ENCODE results near the gene LRG1. TPM values are rescaled to one million over a fixed set of nuclear protein-coding genes. Genes with fewer than 3 reads are reported as not detected.
"Not testable (repeated sequence)": the region's sequence is repeated elsewhere in the genome, so short reads cannot be mapped to it uniquely, and the experiment has no call there.

Gene LRG1
- total and polyA plus RNA-seq, 4 donors = 0.75 to 2.8 (median 1.4) TPM

- ATAC-seq (ENCODE audit: low FRiP score) (peak; percentile 55), DNase-seq (peak in 1 of 2 donors; percentile 87)
- Histone ChIP-seq H3K4me1 (ENCODE audit: control insufficient read depth in 1 of 2, insufficient read depth in 2 of 2, low read length in 2 of 2) (no peaks in the 10 kb centered on the region), H3K4me3 (ENCODE audit: low read length in 2 of 2) (no peak overlapping the region), H3K9me3 (ENCODE audit: control insufficient read depth, low read length) (no peaks in the 10 kb centered on the region), H3K27me3 (ENCODE audit: control insufficient read depth in 1 of 2, insufficient read depth in 2 of 2, low read length in 1 of 2) (no peaks in the 10 kb centered on the region), H3K27ac (ENCODE audit: low read depth in 1 of 2, low read length in 2 of 2) (no peak overlapping the region), H3K36me3 (ENCODE audit: control insufficient read depth in 1 of 2, insufficient read depth in 2 of 2, low read length in 1 of 2) (no peaks in the 10 kb centered on the region)
- intact Hi-C loops (cut with DNase I) = no loop called here
- 64 to 66% methylated on average over 14 of the region's 14 CpGs for WGBS, 2 donors
These were observed 27.8 kb upstream of the LRG1 start for GRCh38 chr19:4567584-4568071.

GRCh38 chr19:4566402-4567051 lies 26.7 kb upstream of the LRG1 start:
- no peak overlapping the region for H3K27ac ChIP-seq (ENCODE audit: low read depth in 1 of 2, low read length in 2 of 2)
- intact Hi-C loops (cut with DNase I) = no loop called here
- no peaks in the 10 kb centered on the region for H3K36me3 ChIP-seq (ENCODE audit: control insufficient read depth in 1 of 2, insufficient read depth in 2 of 2, low read length in 1 of 2)
- H3K4me1 ChIP-seq (ENCODE audit: control insufficient read depth in 1 of 2, insufficient read depth in 2 of 2, low read length in 2 of 2) = no peaks in the 10 kb centered on the region
- H3K9me3 ChIP-seq (ENCODE audit: control insufficient read depth, low read length) = no peaks in the 10 kb centered on the region
- no peak for DNase-seq
- H3K4me3 ChIP-seq (ENCODE audit: low read length in 2 of 2) = no peak overlapping the region
- WGBS, 2 donors = 89% methylated on average over 35 of the region's 35 CpGs
- no peaks in the 10 kb centered on the region for H3K27me3 ChIP-seq (ENCODE audit: control insufficient read depth in 1 of 2, insufficient read depth in 2 of 2, low read length in 1 of 2)
- ATAC-seq (ENCODE audit: low FRiP score) = no peak

- H3K4me3 ChIP-seq (ENCODE audit: low read length in 2 of 2); ATAC-seq (ENCODE audit: low FRiP score); H3K27ac ChIP-seq (ENCODE audit: low read depth in 1 of 2, low read length in 2 of 2); intact Hi-C loops (cut with DNase I); H3K36me3 ChIP-seq (ENCODE audit: control insufficient read depth in 1 of 2, insufficient read depth in 2 of 2, low read length in 1 of 2); H3K9me3 ChIP-seq (ENCODE audit: control insufficient read depth, low read length); H3K4me1 ChIP-seq (ENCODE audit: control insufficient read depth in 1 of 2, insufficient read depth in 2 of 2, low read length in 2 of 2); DNase-seq; H3K27me3 ChIP-seq (ENCODE audit: control insufficient read depth in 1 of 2, insufficient read depth in 2 of 2, low read length in 1 of 2): not testable (repeated sequence)
- WGBS, 2 donors = 77 to 85% methylated on average over 5 of the region's 5 CpGs
These were observed 23.7 kb upstream of the LRG1 start for GRCh38 chr19:4563562-4563961.

GRCh38 chr19:4562085-4562484 lies 22.2 kb upstream of the LRG1 start:
- H3K36me3 ChIP-seq (ENCODE audit: control insufficient read depth in 1 of 2, insufficient read depth in 2 of 2, low read length in 1 of 2); H3K4me1 ChIP-seq (ENCODE audit: control insufficient read depth in 1 of 2, insufficient read depth in 2 of 2, low read length in 2 of 2); H3K4me3 ChIP-seq (ENCODE audit: low read length in 2 of 2); ATAC-seq (ENCODE audit: low FRiP score); H3K27me3 ChIP-seq (ENCODE audit: control insufficient read depth in 1 of 2, insufficient read depth in 2 of 2, low read length in 1 of 2); DNase-seq; intact Hi-C loops (cut with DNase I); H3K9me3 ChIP-seq (ENCODE audit: control insufficient read depth, low read length); H3K27ac ChIP-seq (ENCODE audit: low read depth in 1 of 2, low read length in 2 of 2): not testable (repeated sequence)
- WGBS, 2 donors = 87 to 89% methylated on average over 5 to 7 of the region's 7 CpGs

GRCh38 chr19:4559569-4559968 lies 19.7 kb upstream of the LRG1 start, which contains the start of gene SEMA6B:
SEMA6B (minus strand) TSS chr19:4559684; CDS start chr19:4558457, 1,227 bp downstream.
- 72 to 76% methylated on average over 13 of the region's 13 CpGs for WGBS, 2 donors
- DNase-seq (no peak), ATAC-seq (ENCODE audit: low FRiP score) (peak; percentile 36)
- Histone ChIP-seq H3K4me3 (ENCODE audit: low read length in 2 of 2) (no peak within 1 kb of the TSS), H3K9me3 (ENCODE audit: control insufficient read depth, low read length) (no peaks in the 10 kb centered on the region), H3K27me3 (ENCODE audit: control insufficient read depth in 1 of 2, insufficient read depth in 2 of 2, low read length in 1 of 2) (no peaks in the 10 kb centered on the region), H3K4me1 (ENCODE audit: control insufficient read depth in 1 of 2, insufficient read depth in 2 of 2, low read length in 2 of 2) (no peaks in the 10 kb centered on the region), H3K36me3 (ENCODE audit: control insufficient read depth in 1 of 2, insufficient read depth in 2 of 2, low read length in 1 of 2) (no peaks in the 10 kb centered on the region), H3K27ac (ENCODE audit: low read depth in 1 of 2, low read length in 2 of 2) (no peak within 1 kb of the TSS)
- intact Hi-C loops (cut with DNase I) = loop anchor here (5.0 kb wide), 1 partner anchor 78 kb away; the partner anchor contains the start of gene TNFAIP8L1 (in 2 of the 2)

GRCh38 chr19:4557971-4558941 lies 18.4 kb upstream of the LRG1 start:
- Histone ChIP-seq H3K4me1 (ENCODE audit: control insufficient read depth in 1 of 2, insufficient read depth in 2 of 2, low read length in 2 of 2) (no peaks in the 10 kb centered on the region), H3K27me3 (ENCODE audit: control insufficient read depth in 1 of 2, insufficient read depth in 2 of 2, low read length in 1 of 2) (no peaks in the 10 kb centered on the region), H3K4me3 (ENCODE audit: low read length in 2 of 2) (no peak overlapping the region), H3K36me3 (ENCODE audit: control insufficient read depth in 1 of 2, insufficient read depth in 2 of 2, low read length in 1 of 2) (no peaks in the 10 kb centered on the region), H3K9me3 (ENCODE audit: control insufficient read depth, low read length) (no peaks in the 10 kb centered on the region), H3K27ac (ENCODE audit: low read depth in 1 of 2, low read length in 2 of 2) (no peak overlapping the region)
- intact Hi-C loops (cut with DNase I) = loop anchor here (5.0 kb wide), 1 partner anchor 79 kb away; the partner anchor contains the start of gene TNFAIP8L1 (in 2 of the 2)
- DNase-seq = no peak
- 22 to 24% methylated on average over 44 of the region's 44 CpGs for WGBS, 2 donors
- ATAC-seq (ENCODE audit: low FRiP score) = no peak

- Histone ChIP-seq H3K27ac (ENCODE audit: low read depth in 1 of 2, low read length in 2 of 2) (no peak overlapping the region), H3K9me3 (ENCODE audit: control insufficient read depth, low read length) (no peaks in the 10 kb centered on the region), H3K4me1 (ENCODE audit: control insufficient read depth in 1 of 2, insufficient read depth in 2 of 2, low read length in 2 of 2) (no peaks in the 10 kb centered on the region), H3K4me3 (ENCODE audit: low read length in 2 of 2) (no peak overlapping the region), H3K27me3 (ENCODE audit: control insufficient read depth in 1 of 2, insufficient read depth in 2 of 2, low read length in 1 of 2) (no peaks in the 10 kb centered on the region), H3K36me3 (ENCODE audit: control insufficient read depth in 1 of 2, insufficient read depth in 2 of 2, low read length in 1 of 2) (no peaks in the 10 kb centered on the region)
- DNase-seq (no peak), ATAC-seq (ENCODE audit: low FRiP score) (no peak)
- intact Hi-C loops (cut with DNase I) = loop anchor here (5.0 kb wide), 1 partner anchor 80 kb away; the partner anchor contains the start of gene TNFAIP8L1 (in 2 of the 2)
- 80 to 81% methylated on average over 33 of the region's 33 CpGs for WGBS, 2 donors
These were observed 17.5 kb upstream of the LRG1 start for GRCh38 chr19:4557144-4557970.

GRCh38 chr19:4556597-4557127 lies 16.8 kb upstream of the LRG1 start:
- DNase-seq (no peak), ATAC-seq (ENCODE audit: low FRiP score) (no peak)
- no peaks in the 10 kb centered on the region for H3K36me3 ChIP-seq (ENCODE audit: control insufficient read depth in 1 of 2, insufficient read depth in 2 of 2, low read length in 1 of 2)

More at GRCh38 chr19:4556597-4557127, 16.8 kb upstream of the LRG1 start:
- H3K27me3 ChIP-seq (ENCODE audit: control insufficient read depth in 1 of 2, insufficient read depth in 2 of 2, low read length in 1 of 2) = no peaks in the 10 kb centered on the region
- H3K4me1 ChIP-seq (ENCODE audit: control insufficient read depth in 1 of 2, insufficient read depth in 2 of 2, low read length in 2 of 2) = no peaks in the 10 kb centered on the region
- no peak overlapping the region for H3K27ac ChIP-seq (ENCODE audit: low read depth in 1 of 2, low read length in 2 of 2)
- intact Hi-C loops (cut with DNase I) = loop anchor here (5.0 kb wide), 1 partner anchor 81 kb away; the partner anchor contains the start of gene TNFAIP8L1 (in 2 of the 2)
- no peaks in the 10 kb centered on the region for H3K9me3 ChIP-seq (ENCODE audit: control insufficient read depth, low read length)
- WGBS, 2 donors = 72 to 75% methylated on average over 20 to 25 of the region's 25 CpGs
- no peak overlapping the region for H3K4me3 ChIP-seq (ENCODE audit: low read length in 2 of 2)

Data from aorta (tissue), 5 donors.